ENCODE results near the gene GLIS1. TPM values are rescaled to one million over a fixed set of nuclear protein-coding genes. Genes with fewer than 3 reads are reported as not detected.

Gene GLIS1
- total and polyA plus RNA-seq, 9 donors = 0.12 to 2.9 (median 0.48) TPM; not detected in 1

DNA sequence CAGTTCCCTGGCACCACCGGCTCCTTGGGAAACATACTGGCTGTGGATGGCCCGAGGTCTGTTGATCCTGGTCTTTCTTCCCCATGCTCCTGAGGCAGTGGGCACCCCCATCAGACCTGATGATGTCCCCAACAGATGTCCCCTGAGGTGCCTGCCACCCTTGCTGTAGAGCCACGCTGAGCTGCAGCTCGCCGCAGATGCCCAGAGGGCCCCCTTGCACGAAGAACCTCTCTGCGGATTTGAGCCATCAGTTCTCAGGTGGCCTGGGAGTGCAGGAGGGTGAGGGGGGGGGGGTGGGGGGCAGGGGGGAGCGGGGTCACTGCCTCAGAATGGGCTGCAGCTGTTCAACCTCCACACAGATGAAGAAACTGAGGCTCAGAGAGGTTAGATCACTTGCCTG lies 60.9 kb downstream of the GLIS1 start:
- TF ChIP-seq POLR2A (IDR thresholded peaks at IDR 0.05) (no peak), EP300 (IDR thresholded peaks at IDR 0.05) (no peak)
- TF ChIP-seq, protein P1, sequence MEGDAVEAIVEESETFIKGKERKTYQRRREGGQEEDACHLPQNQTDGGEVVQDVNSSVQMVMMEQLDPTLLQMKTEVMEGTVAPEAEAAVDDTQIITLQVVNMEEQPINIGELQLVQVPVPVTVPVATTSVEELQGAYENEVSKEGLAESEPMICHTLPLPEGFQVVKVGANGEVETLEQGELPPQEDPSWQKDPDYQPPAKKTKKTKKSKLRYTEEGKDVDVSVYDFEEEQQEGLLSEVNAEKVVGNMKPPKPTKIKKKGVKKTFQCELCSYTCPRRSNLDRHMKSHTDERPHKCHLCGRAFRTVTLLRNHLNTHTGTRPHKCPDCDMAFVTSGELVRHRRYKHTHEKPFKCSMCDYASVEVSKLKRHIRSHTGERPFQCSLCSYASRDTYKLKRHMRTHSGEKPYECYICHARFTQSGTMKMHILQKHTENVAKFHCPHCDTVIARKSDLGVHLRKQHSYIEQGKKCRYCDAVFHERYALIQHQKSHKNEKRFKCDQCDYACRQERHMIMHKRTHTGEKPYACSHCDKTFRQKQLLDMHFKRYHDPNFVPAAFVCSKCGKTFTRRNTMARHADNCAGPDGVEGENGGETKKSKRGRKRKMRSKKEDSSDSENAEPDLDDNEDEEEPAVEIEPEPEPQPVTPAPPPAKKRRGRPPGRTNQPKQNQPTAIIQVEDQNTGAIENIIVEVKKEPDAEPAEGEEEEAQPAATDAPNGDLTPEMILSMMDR (IDR thresholded peaks at IDR 0.05) = no peak
- H3K9me3 ChIP-seq = no peaks in the 10 kb centered on the region
- no peak overlapping the region for H3K27ac ChIP-seq
- no peak overlapping the region for H3K4me3 ChIP-seq
- DNase-seq = no peak
- no peaks in the 10 kb centered on the region for H3K36me3 ChIP-seq
- H3K4me1 ChIP-seq (ENCODE audit: insufficient read depth) = no peaks in the 10 kb centered on the region
- 94 to 95% (median 94%) methylated on average over 8 of the region's 8 CpGs for WGBS, 3 donors
- no peaks in the 10 kb centered on the region for H3K27me3 ChIP-seq
- intact Hi-C loops (cut with DNase I) = no loop called here

DNA sequence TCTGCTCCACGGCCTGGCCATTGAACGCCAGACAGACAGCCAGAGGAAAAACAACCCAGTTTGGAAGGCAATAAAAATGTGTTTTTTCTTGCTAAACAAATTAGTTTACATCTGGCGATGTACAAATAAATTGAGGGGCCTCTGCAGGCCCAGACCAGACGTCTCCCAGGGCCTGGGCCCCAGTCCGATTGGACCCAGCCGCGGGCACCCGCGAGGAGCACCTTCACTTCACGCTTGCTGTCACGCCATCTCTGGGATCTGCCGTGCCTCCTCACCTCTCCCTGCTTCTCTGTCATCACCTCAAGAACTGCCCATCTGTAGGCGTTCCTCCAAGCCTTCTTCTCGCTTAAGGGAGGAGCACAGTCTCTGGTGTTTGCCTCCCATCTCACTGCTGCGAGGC lies 61.5 kb downstream of the GLIS1 start:
- intact Hi-C loops (cut with DNase I) = no loop called here
- WGBS, 3 donors = 95 to 97% (median 96%) methylated on average over 15 of the region's 15 CpGs
- no peaks in the 10 kb centered on the region for H3K36me3 ChIP-seq
- no peak for DNase-seq
- no peak overlapping the region for H3K4me3 ChIP-seq
- TF ChIP-seq, protein P1 (IDR thresholded peaks at IDR 0.05) = no peak
- TF ChIP-seq EP300 (IDR thresholded peaks at IDR 0.05) (no peak), POLR2A (IDR thresholded peaks at IDR 0.05) (no peak)
- no peaks in the 10 kb centered on the region for H3K27me3 ChIP-seq
- H3K9me3 ChIP-seq = no peaks in the 10 kb centered on the region
- no peak overlapping the region for H3K27ac ChIP-seq
- H3K4me1 ChIP-seq (ENCODE audit: insufficient read depth) = no peaks in the 10 kb centered on the region

DNA sequence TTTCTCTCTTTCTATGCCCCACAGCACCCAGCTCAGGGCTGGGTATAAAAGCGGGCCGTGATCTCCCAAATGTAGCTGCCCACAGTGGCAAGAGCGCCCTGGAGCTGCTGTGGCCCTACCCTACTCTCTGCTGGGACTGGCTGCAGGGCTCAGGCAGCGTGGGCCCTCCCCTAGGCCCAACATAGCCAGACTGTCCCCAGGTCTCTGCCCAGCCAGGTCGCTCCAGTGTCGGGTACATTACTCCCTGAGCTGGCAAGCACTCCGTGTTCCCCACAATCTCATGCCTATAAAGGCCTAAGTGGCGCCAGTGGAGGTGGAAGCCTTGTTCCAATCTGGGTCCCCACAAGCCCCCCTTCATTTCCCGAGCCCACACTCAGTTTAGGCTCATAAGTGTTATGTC lies 66.2 kb downstream of the GLIS1 start:
- H3K4me3 ChIP-seq = no peak overlapping the region
- no peaks in the 10 kb centered on the region for H3K36me3 ChIP-seq
- WGBS, 3 donors = 87 to 93% (median 91%) methylated on average over 9 of the region's 9 CpGs
- no peaks in the 10 kb centered on the region for H3K4me1 ChIP-seq (ENCODE audit: insufficient read depth)
- no peaks in the 10 kb centered on the region for H3K27me3 ChIP-seq
- no peak overlapping the region for H3K27ac ChIP-seq
- intact Hi-C loops (cut with DNase I) = no loop called here
- no peak for DNase-seq
- TF ChIP-seq, protein P1 (IDR thresholded peaks at IDR 0.05) = no peak
- TF ChIP-seq POLR2A (IDR thresholded peaks at IDR 0.05) = no peak
- TF ChIP-seq EP300 (IDR thresholded peaks at IDR 0.05) = no peak
- H3K9me3 ChIP-seq = no peaks in the 10 kb centered on the region

DNA sequence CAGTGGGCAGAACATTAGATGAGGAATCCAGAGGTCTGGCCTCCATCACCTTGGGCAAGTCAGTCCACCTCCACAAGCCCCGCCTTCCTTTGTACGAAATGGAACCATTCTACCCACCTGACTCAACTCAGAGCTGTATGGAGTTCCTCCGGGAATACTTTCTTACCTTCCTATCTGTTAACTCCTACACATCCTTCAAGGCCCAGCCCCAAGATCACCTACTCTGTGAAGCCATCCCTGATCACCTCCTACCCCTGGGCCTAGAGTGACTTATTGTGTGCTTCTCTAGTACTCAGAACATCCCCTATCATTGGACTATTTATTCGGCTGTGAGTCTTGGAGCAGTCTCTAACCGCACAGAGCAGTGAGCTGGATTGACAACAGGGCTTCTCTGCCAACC lies 66.7 kb downstream of the GLIS1 start:
- Histone ChIP-seq H3K27me3 (no peaks in the 10 kb centered on the region), H3K36me3 (no peaks in the 10 kb centered on the region), H3K4me3 (no peak overlapping the region), H3K9me3 (no peaks in the 10 kb centered on the region), H3K27ac (no peak overlapping the region), H3K4me1 (ENCODE audit: insufficient read depth) (no peaks in the 10 kb centered on the region)
- TF ChIP-seq, protein P1 (IDR thresholded peaks at IDR 0.05) = no peak
- TF ChIP-seq EP300 (IDR thresholded peaks at IDR 0.05) = no peak
- TF ChIP-seq POLR2A (IDR thresholded peaks at IDR 0.05) = no peak
- intact Hi-C loops (cut with DNase I) = no loop called here
- 90 to 94% (median 91%) methylated on average over 5 of the region's 5 CpGs for whole genome bisulfite sequencing, 3 donors
- DNase-seq = no peak

Data from ovary (tissue), 9 donors.